MCF 10A (cell line): ENCODE data around the gene KCNB1. TPM values are rescaled to one million over a fixed set of nuclear protein-coding genes. Genes with fewer than 3 reads are reported as not detected.

Source experiments
- BruUV-seq: library from RNA; stranded (reverse); fragments of 400-500 nt; replicated peaks from 2 replicates; lab custom pipeline; 2021; lab: Mats Ljungman, UMichigan
- CTCF ChIA-PET: fragments of 300-600 bp; sonication (Branson Sonifier 250); formaldehyde crosslinking; extraction: SDS; loops from one replicate; lab custom pipeline; 2021; ENCODE audit warnings: antibody characterized with exemption, inconsistent platforms; lab: Yijun Ruan, JAX
- POLR2A ChIA-PET: fragments of 300-600, 350-650 bp; sonication (Branson Sonifier 250); formaldehyde crosslinking; extraction: SDS; loops from one replicate; lab custom pipeline; 2020; ENCODE audit warnings: antibody characterized with exemption, inconsistent platforms; lab: Yijun Ruan, JAX
- DNase-seq: peaks from one replicate; pipeline ENCODE4 v3.0.0-alpha.2; 2018; ENCODE audit not compliant: unreplicated experiment
- H3K27ac Mint-ChIP-seq: one replicate; pipeline ENCODE4 v1.8.0; 2022; ENCODE audit warnings: mild to moderate bottlenecking, low read depth, mixed read lengths; ENCODE audit not compliant: unreplicated experiment
- H3K27me3 Mint-ChIP-seq: one replicate; pipeline ENCODE4 v1.8.0; 2022; ENCODE audit warnings: mixed read lengths; ENCODE audit not compliant: insufficient read depth, unreplicated experiment
- H3K36me3 Mint-ChIP-seq: one replicate; pipeline ENCODE4 v1.8.0; 2022; ENCODE audit warnings: mild to moderate bottlenecking, moderate library complexity, mixed read lengths; ENCODE audit not compliant: insufficient read depth, unreplicated experiment
- H3K4me1 Mint-ChIP-seq: one replicate; pipeline ENCODE4 v1.8.0; 2022; ENCODE audit warnings: mixed read lengths; ENCODE audit not compliant: insufficient read depth, unreplicated experiment
- H3K4me3 Mint-ChIP-seq: one replicate; pipeline ENCODE4 v1.8.0; 2022; ENCODE audit warnings: mild to moderate bottlenecking, moderate library complexity, mixed read lengths; ENCODE audit not compliant: unreplicated experiment
- H3K9me3 Mint-ChIP-seq: one replicate; pipeline ENCODE4 v1.8.0; 2022; ENCODE audit warnings: mixed read lengths; ENCODE audit not compliant: unreplicated experiment
- CTCF ChIP-seq: fragments of 200-600 bp; IDR thresholded peaks from one replicate; pipeline ENCODE4 v1.8.0; 2022; ENCODE audit warnings: antibody characterized with exemption, mild to moderate bottlenecking; ENCODE audit not compliant: unreplicated experiment
- intact Hi-C: fragments of 100-400 bp; cut with micrococcal nuclease; formaldehyde crosslinking; loops from 2 replicates; pipeline ENCODE4 v1.14.1; 2022
- total RNA-seq: library from RNA; stranded (reverse); gene quantifications from 2 replicates; pipeline ENCODE4 v1.2.3, GENCODE V29; 2022

The KCNB1 gene
- total RNA-seq, 1 experiment from 2014 or later: 2.8 TPM

GRCh38 chr20:49445176-49445575 lies 37.3 kb downstream of the KCNB1 start:
- intact Hi-C loops: no loop called here
- no TSS peak for BruUV-seq
- H3K36me3 Mint-ChIP-seq: peaks cover 5% of the 10 kb centered on the region
- TF ChIP-seq CTCF: no peak
- H3K4me1 Mint-ChIP-seq: peaks cover 6% of the 10 kb centered on the region
- POLR2A ChIA-PET: interaction anchor here (0.7 to 1.6 kb wide), 5 partner anchors 9 to 73 kb away, joined by 3 to 4 read pairs (median 3); no protein-coding TSS in a partner anchor
- no peaks in the 10 kb centered on the region for H3K27me3 Mint-ChIP-seq
- H3K27ac Mint-ChIP-seq: peak overlapping the region; percentile 14
- H3K4me3 Mint-ChIP-seq: no peak overlapping the region
- H3K9me3 Mint-ChIP-seq: no peaks in the 10 kb centered on the region
- DNase-seq: peak; percentile 30
- CTCF ChIA-PET: interaction anchor here (0.7 to 1.3 kb wide), 3 partner anchors 15 to 99 kb away, joined by 3 read pairs; no protein-coding TSS in a partner anchor

GRCh38 chr20:49444553-49444990 lies 37.9 kb downstream of the KCNB1 start:
- Mint-ChIP-seq H3K9me3 (no peaks in the 10 kb centered on the region), H3K4me1 (peaks cover 6% of the 10 kb centered on the region)
- intact Hi-C loops: no loop called here

GRCh38 chr20:49437057-49437456 lies 45.4 kb downstream of the KCNB1 start:
- no peaks in the 10 kb centered on the region for H3K36me3 Mint-ChIP-seq
- no peaks in the 10 kb centered on the region for H3K9me3 Mint-ChIP-seq
- H3K4me1 Mint-ChIP-seq: no peaks in the 10 kb centered on the region
- BruUV-seq: no TSS peak
- H3K27ac Mint-ChIP-seq: no peak overlapping the region
- no peak for TF ChIP-seq CTCF
- no peaks in the 10 kb centered on the region for H3K27me3 Mint-ChIP-seq
- H3K4me3 Mint-ChIP-seq: no peak overlapping the region
- ChIA-PET CTCF (interaction anchor here (0.7 to 1.0 kb wide), 3 partner anchors 12 to 48 kb away, joined by 3 read pairs; no protein-coding TSS in a partner anchor), POLR2A (no interaction called here)
- no peak for DNase-seq
- intact Hi-C loops: no loop called here

More at GRCh38 chr20:49444553-49444990, 37.9 kb downstream of the KCNB1 start:
- CTCF ChIA-PET: interaction anchor here (0.6 to 1.3 kb wide), 3 partner anchors 16 to 432 kb away, joined by 3 read pairs; no protein-coding TSS in a partner anchor
- POLR2A ChIA-PET: interaction anchor here (0.7 to 1.6 kb wide), 5 partner anchors 9 to 72 kb away, joined by 3 to 4 read pairs (median 3); no protein-coding TSS in a partner anchor
- DNase-seq: no peak
- BruUV-seq: no TSS peak
- TF ChIP-seq CTCF: no peak
- H3K27me3 Mint-ChIP-seq: no peaks in the 10 kb centered on the region
- no peak overlapping the region for H3K4me3 Mint-ChIP-seq
- H3K36me3 Mint-ChIP-seq: peaks cover 5% of the 10 kb centered on the region
- peak overlapping the region; percentile 14 for H3K27ac Mint-ChIP-seq

- intact Hi-C loops: no loop called here
- Mint-ChIP-seq H3K27ac (no peak overlapping the region), H3K4me3 (no peak overlapping the region), H3K4me1 (peaks cover 12% of the 10 kb centered on the region), H3K9me3 (peaks cover 1% of the 10 kb centered on the region), H3K36me3 (no peaks in the 10 kb centered on the region), H3K27me3 (no peaks in the 10 kb centered on the region)
- POLR2A ChIA-PET: interaction anchor here (1.1 to 1.2 kb wide), 2 partner anchors 37 to 90 kb away, joined by 3 read pairs; no protein-coding TSS in a partner anchor
- peak; percentile 20 for DNase-seq
- TF ChIP-seq CTCF: no peak
- BruUV-seq: no TSS peak
- CTCF ChIA-PET: interaction anchor here (0.6 to 1.7 kb wide), 5 partner anchors 43 to 102 kb away, joined by 3 to 4 read pairs (median 3); no protein-coding TSS in a partner anchor
Measured at GRCh38 chr20:49435639-49436038, 46.8 kb downstream of the KCNB1 start.
